DND-41 (cell line): ENCODE measurements around the gene KLF13.

Experiments
- ATAC-seq: fragments of 200-7000 bp; cut with Tn5 transposase; 3 replicates; pipeline ENCODE4 v1.9.1; 2021; ENCODE audit warnings: low read depth; ENCODE audit not compliant: insufficient read depth
- DNase-seq: peaks from one replicate; pipeline ENCODE4 v3.0.0-alpha.2; 2020
- H2AFZ ChIP-seq: 2 replicates; pipeline ENCODE4 v1.6.0; 2012; ENCODE audit warnings: low read depth, low read length
- H3K27ac ChIP-seq: 2 replicates; pipeline ENCODE4 v1.5.1; 2012; ENCODE audit warnings: low read length, inconsistent platforms
- H3K27me3 ChIP-seq: fragments of 200-600 bp; sonication (generic); 2 replicates; pipeline ENCODE4 v1.6.0; 2012; ENCODE audit warnings: low read length, mild to moderate bottlenecking, inconsistent platforms; ENCODE audit not compliant: insufficient read depth, poor library complexity
- H3K36me3 ChIP-seq: 2 replicates; pipeline ENCODE4 v1.5.1; 2012; ENCODE audit warnings: low read length, inconsistent platforms; ENCODE audit not compliant: insufficient read depth
- H3K4me1 ChIP-seq: 2 replicates; pipeline ENCODE4 v1.5.1; 2012; ENCODE audit warnings: mild to moderate bottlenecking, low read length; ENCODE audit not compliant: insufficient read depth
- H3K4me2 ChIP-seq: 2 replicates; pipeline ENCODE4 v1.6.0; 2012; ENCODE audit warnings: mild to moderate bottlenecking, moderate library complexity, low read length, inconsistent platforms; ENCODE audit not compliant: insufficient read depth
- H3K4me3 ChIP-seq, 2 experiments: fragments of 200-600 bp in 1 of 2; shearing (Covaris generic) in 1 of 2; 2 replicates each; pipeline ENCODE4 v1.5.1; 2012 to 2016; ENCODE audit warnings: inconsistent platforms in 2 of 2, low read length in 2 of 2, mild to moderate bottlenecking in 2 of 2, low read depth in 1 of 2, moderate library complexity in 1 of 2
- H3K79me2 ChIP-seq: 2 replicates; pipeline ENCODE4 v1.6.0; 2012; ENCODE audit warnings: low read length, inconsistent platforms; ENCODE audit not compliant: insufficient read depth
- H3K9ac ChIP-seq: 2 replicates; pipeline ENCODE4 v1.6.0; 2012; ENCODE audit warnings: low read depth, mild to moderate bottlenecking, inconsistent platforms, low read length, moderate library complexity
- H3K9me3 ChIP-seq: 2 replicates; pipeline ENCODE4 v1.5.1; 2012; ENCODE audit warnings: low read length, moderate library complexity, mild to moderate bottlenecking, inconsistent platforms; ENCODE audit not compliant: insufficient read depth, severe bottlenecking
- H4K20me1 ChIP-seq: 2 replicates; pipeline ENCODE4 v1.6.0; 2012; ENCODE audit warnings: low read length; ENCODE audit not compliant: insufficient read depth
- EZH2 ChIP-seq: IDR thresholded peaks from 3 replicates; pipeline ENCODE4 v1.6.1; 2012; ENCODE audit warnings: borderline replicate concordance, low read depth, mild to moderate bottlenecking, moderate library complexity, low read length, inconsistent platforms; ENCODE audit not compliant: severe bottlenecking
- TF ChIP-seq, protein P1 (sequence below): IDR thresholded peaks from 2 replicates; pipeline ENCODE4 v1.5.1; 2012; ENCODE audit warnings: borderline replicate concordance, low read length, moderate library complexity, mild to moderate bottlenecking; ENCODE audit not compliant: poor library complexity, severe bottlenecking; ENCODE audit errors: extremely low read depth

The KLF13 gene

DNA sequence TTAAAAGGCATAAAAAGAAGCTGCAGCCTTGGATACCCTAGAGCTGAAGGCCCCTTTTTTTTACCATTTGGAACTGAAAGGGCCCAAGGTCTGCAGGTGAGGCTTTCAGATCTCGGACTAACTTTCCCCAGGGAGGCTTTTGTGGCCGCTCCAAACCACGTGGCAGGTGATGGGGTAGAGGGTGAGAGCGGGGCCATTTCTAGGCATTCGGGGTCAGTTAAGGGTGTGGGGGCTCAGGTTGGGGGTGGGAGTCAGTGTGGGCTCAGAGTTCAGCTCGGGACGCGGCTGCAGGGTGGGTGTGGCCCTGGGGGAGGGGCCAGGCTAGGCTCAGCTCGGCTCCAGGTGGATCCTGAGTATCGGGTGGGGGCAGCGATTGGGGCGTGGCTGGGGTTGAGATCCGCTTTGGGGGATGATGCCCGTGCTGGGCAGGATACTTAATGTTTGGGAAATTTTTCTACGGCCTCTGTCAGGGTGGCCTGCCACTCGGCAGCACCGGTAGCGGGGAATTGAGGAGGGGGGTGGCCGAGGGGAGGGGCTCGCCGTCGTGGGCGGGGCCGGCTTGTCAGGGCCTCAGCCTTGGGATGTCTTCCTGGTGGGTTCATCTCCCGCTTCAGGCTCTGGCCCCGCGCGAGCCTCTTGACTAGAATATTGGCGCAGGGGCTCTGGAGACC, 2.5 kb downstream of the KLF13 start:
- Histone ChIP-seq H3K27ac (peak overlapping the region; percentile 79), H3K4me2 (peak overlapping the region; percentile 81), H3K9ac (peak overlapping the region; percentile 88), H3K79me2 (peaks cover 71% of the 10 kb centered on the region), H3K4me1 (peaks cover 67% of the 10 kb centered on the region), H4K20me1 (peaks cover 60% of the 10 kb centered on the region), H3K36me3 (peaks cover 34% of the 10 kb centered on the region), H3K4me3 (peak overlapping the region; percentile 62 to 72; a peak in 3 of 4 replicates), H2AFZ (no peak overlapping the region), H3K27me3 (no peaks in the 10 kb centered on the region), H3K9me3 (no peaks in the 10 kb centered on the region)
- ATAC-seq, result no peak
- TF ChIP-seq EZH2, result no peak
- TF ChIP-seq, protein P1, sequence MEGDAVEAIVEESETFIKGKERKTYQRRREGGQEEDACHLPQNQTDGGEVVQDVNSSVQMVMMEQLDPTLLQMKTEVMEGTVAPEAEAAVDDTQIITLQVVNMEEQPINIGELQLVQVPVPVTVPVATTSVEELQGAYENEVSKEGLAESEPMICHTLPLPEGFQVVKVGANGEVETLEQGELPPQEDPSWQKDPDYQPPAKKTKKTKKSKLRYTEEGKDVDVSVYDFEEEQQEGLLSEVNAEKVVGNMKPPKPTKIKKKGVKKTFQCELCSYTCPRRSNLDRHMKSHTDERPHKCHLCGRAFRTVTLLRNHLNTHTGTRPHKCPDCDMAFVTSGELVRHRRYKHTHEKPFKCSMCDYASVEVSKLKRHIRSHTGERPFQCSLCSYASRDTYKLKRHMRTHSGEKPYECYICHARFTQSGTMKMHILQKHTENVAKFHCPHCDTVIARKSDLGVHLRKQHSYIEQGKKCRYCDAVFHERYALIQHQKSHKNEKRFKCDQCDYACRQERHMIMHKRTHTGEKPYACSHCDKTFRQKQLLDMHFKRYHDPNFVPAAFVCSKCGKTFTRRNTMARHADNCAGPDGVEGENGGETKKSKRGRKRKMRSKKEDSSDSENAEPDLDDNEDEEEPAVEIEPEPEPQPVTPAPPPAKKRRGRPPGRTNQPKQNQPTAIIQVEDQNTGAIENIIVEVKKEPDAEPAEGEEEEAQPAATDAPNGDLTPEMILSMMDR, result no peak
- DNase-seq, result peak; percentile 39

DNA sequence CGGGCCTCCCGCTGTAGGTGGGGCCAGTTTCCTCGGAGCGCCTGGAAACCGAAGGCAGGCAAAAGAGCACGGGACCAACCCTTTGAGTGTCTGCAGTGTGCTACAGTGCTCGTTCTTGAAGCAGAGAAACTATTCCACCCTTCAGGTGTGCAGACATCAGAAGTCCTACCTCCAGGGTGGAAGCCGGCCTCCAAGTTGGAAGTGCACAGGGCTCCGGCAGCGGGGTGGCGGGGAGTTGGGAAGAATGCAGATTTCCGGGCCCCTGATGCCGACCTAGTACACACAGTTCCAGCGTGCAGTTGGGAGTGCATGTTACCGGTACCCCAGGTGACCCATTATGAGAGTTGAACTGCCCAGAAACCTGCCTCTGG, 3.0 kb downstream of the KLF13 start:
- TF ChIP-seq EZH2, result no peak
- TF ChIP-seq, protein P1, result no peak
- Histone ChIP-seq H3K79me2 (peaks cover 74% of the 10 kb centered on the region), H4K20me1 (peaks cover 63% of the 10 kb centered on the region), H3K27me3 (no peaks in the 10 kb centered on the region), H3K4me1 (peaks cover 62% of the 10 kb centered on the region), H3K27ac (peak overlapping the region; percentile 12; the same call in 1 of the 2 replicates), H3K9ac (peak overlapping the region; percentile 88), H3K4me3 (peak overlapping the region in 1 of 2 experiments; percentile 72; a peak in 2 of 4 replicates), H2AFZ (no peak overlapping the region), H3K36me3 (peaks cover 34% of the 10 kb centered on the region), H3K4me2 (peak overlapping the region; percentile 81), H3K9me3 (no peaks in the 10 kb centered on the region)
- ATAC-seq, result no peak
- DNase-seq, result no peak

DNA sequence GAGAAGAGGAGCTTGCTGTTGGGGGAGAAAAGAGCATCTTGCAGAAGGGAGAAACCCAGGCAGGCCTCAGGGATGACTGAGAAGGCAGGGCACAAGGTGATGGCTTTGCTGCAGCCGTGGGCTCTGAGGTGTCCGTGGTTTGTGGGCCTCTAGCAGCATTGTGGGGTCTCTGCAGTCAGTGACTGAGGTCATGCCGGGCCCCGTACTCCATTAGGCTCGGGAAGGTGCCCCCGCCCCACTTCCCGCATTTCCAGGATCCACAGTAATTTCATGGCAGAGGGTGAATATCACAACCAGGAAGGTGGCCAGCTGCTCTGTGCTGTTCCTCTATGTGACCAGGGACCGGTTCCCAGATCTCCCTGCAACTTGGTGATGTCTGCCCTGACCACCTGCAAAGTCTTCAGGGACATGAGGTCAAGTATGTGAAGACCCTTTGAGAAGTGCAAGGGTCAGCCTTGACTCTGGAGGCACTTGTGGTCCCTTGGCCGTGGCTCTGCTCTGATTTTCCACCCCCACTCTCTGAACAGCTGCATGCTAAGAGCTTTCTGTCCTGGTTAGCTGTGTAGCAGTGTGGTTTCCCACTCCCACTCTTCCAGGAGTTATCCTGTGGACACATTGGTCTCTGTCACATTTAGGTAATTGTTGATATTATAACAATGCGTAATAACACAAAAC, 3.6 kb downstream of the KLF13 start:
- no peak overlapping the region for H2AFZ ChIP-seq
- ATAC-seq (no peak), DNase-seq (no peak)
- no peaks in the 10 kb centered on the region for H3K27me3 ChIP-seq
- peak overlapping the region; percentile 81 for H3K4me2 ChIP-seq
- peaks cover 81% of the 10 kb centered on the region for H3K79me2 ChIP-seq
- peaks cover 69% of the 10 kb centered on the region for H4K20me1 ChIP-seq
- peak overlapping the region; percentile 12 for H3K27ac ChIP-seq
- TF ChIP-seq, protein P1, result no peak
- no peak for TF ChIP-seq EZH2
- H3K9me3 ChIP-seq, result no peaks in the 10 kb centered on the region
- H3K4me3 ChIP-seq, result peak overlapping the region in 1 of 2 experiments; percentile 72; a peak in 2 of 4 replicates
- H3K9ac ChIP-seq, result peak overlapping the region; percentile 88; the same call in 1 of the 2 replicates
- H3K4me1 ChIP-seq, result peaks cover 59% of the 10 kb centered on the region
- H3K36me3 ChIP-seq, result peaks cover 40% of the 10 kb centered on the region
